ENCODE data around the gene HADHB. TPM values are rescaled to one million over a fixed set of nuclear protein-coding genes. Genes with fewer than 3 reads are reported as not detected.

HADHB gene
- total RNA-seq (2022; extraction: Qiagen RNA extraction) = 99.2 to 104 TPM (median 100 TPM) in 5 replicates

GRCh38 chr2:26244309-26245230 lies at the start of gene HADHB, which contains the start of gene HADHA:
Gene HADHB, plus strand, starts transcription at chr2:26244939. Its CDS starts 9,316 bp downstream, at chr2:26254255.
Gene HADHA, minus strand, starts transcription at chr2:26244632. Its CDS starts 36 bp downstream, at chr2:26244596.

Other genes starting within 250 kb of the HADHB start
- 234 to 328 TPM (median 253 TPM) in 5 replicates for gene RAB10, start 210.9 kb upstream of the HADHB start, total RNA-seq (2022; extraction: Qiagen RNA extraction)
- 5.8 to 8.5 TPM (median 7.0 TPM) in 5 replicates for gene GAREM2, start 71.9 kb upstream of the HADHB start, total RNA-seq (2022; extraction: Qiagen RNA extraction)
- gene HADHA, start 307 bp upstream of the HADHB start, total RNA-seq (2022; extraction: Qiagen RNA extraction) = 115 to 159 TPM (median 121 TPM) in 5 replicates
- 14.4 to 21.6 TPM (median 16.7 TPM) in 5 replicates for gene SELENOI, start 101.2 kb downstream of the HADHB start, total RNA-seq (2022; extraction: Qiagen RNA extraction)
- gene ADGRF3, start 101.8 kb downstream of the HADHB start, total RNA-seq (2022; extraction: Qiagen RNA extraction) = 0.06 to 0.29 TPM (median 0.15 TPM) in 5 replicates
- 0.21 to 0.45 TPM (median 0.30 TPM) in 5 replicates for gene DRC1, start 157.0 kb downstream of the HADHB start, total RNA-seq (2022; extraction: Qiagen RNA extraction)
- 0.09 to 0.31 TPM (median 0.13 TPM) in 5 replicates for gene OTOF, start 233.2 kb downstream of the HADHB start, total RNA-seq (2022; extraction: Qiagen RNA extraction)